GM12878 (cell line): ENCODE measurements around the gene RCL1. TPM values are rescaled to one million over a fixed set of nuclear protein-coding genes. Genes with fewer than 3 reads are reported as not detected.

Experiments
- ATAC-seq: fragments of 200-7000 bp; cut with Tn5 transposase; 3 replicates; pipeline ENCODE4 v1.9.1; 2020; ENCODE audit warnings: mild to moderate bottlenecking, moderate library complexity
- BruUV-seq: library from RNA; stranded (reverse); fragments of 400-500 nt; replicated peaks from 2 replicates; lab custom pipeline; 2021; lab: Mats Ljungman, UMichigan
- CTCF ChIA-PET: fragments of 300-600 bp; sonication (Branson Sonifier 250); formaldehyde crosslinking; extraction: SDS; loops from one replicate; lab custom pipeline; 2021; ENCODE audit warnings: inconsistent platforms; lab: Yijun Ruan, JAX
- POLR2A ChIA-PET: fragments of 350-600 bp; formaldehyde crosslinking; extraction: SDS; loops from one replicate; lab custom pipeline; 2021; ENCODE audit warnings: inconsistent platforms; lab: Charles Lee
- RAD21 ChIA-PET: fragments of 300-600 bp; sonication (Branson Sonifier 250); formaldehyde crosslinking; loops from one replicate; lab custom pipeline; 2023; ENCODE audit warnings: antibody characterized with exemption; ENCODE audit not compliant: unreplicated experiment; lab: Charles Lee
- SMC1A ChIA-PET: fragments of 300-600 bp; sonication (Branson Sonifier 250); formaldehyde crosslinking; loops from one replicate; lab custom pipeline; 2023; ENCODE audit not compliant: unreplicated experiment, uncharacterized antibody; lab: Charles Lee
- DNase-seq: peaks from one replicate; pipeline ENCODE4 v3.0.0-alpha.2; 2011; ENCODE audit warnings: low read depth, low spot score
- FAIRE-seq: peaks from 3 replicates; lab custom pipeline; 2011; peaks lifted over from hg19 to GRCh38; lab: Jason Lieb, UNC
- H2AFZ ChIP-seq: 2 replicates; pipeline ENCODE4 v1.6.0; 2011; ENCODE audit warnings: low read depth, low read length, control low read depth; ENCODE audit not compliant: control insufficient read depth
- H3K27ac ChIP-seq: 2 replicates; pipeline ENCODE4 v1.5.1; 2011; ENCODE audit warnings: control low read depth; ENCODE audit not compliant: control insufficient read depth, insufficient read depth
- H3K27me3 ChIP-seq, 2 experiments: replicated peaks in 1 of 2; 2 replicates each; pipeline versions ENCODE4 v1.6.0 to v1.6.1; 2011; ENCODE audit warnings: low read length in 1 of 2; ENCODE audit not compliant: control insufficient read depth in 2 of 2, insufficient read depth in 2 of 2
- H3K36me3 ChIP-seq, 2 experiments: 2 replicates each; pipeline ENCODE4 v1.5.1; 2011; ENCODE audit warnings: low read length in 1 of 2; ENCODE audit not compliant: control insufficient read depth in 2 of 2, insufficient read depth in 2 of 2
- H3K4me1 ChIP-seq: 2 replicates; pipeline ENCODE4 v1.6.1; 2011; ENCODE audit warnings: mild to moderate bottlenecking, low read length, moderate library complexity, mixed read lengths; ENCODE audit not compliant: control insufficient read depth, insufficient read depth
- H3K4me2 ChIP-seq: 2 replicates; pipeline ENCODE4 v1.6.0; 2011; ENCODE audit warnings: control low read depth; ENCODE audit not compliant: control insufficient read depth, insufficient read depth
- H3K4me3 ChIP-seq: fragments of 200-600 bp; sonication (generic); 2 replicates; pipeline ENCODE4 v1.5.1; 2016
- H3K79me2 ChIP-seq: 2 replicates; pipeline ENCODE4 v1.6.0; 2011; ENCODE audit warnings: low read length; ENCODE audit not compliant: control insufficient read depth, insufficient read depth
- H3K9ac ChIP-seq: 2 replicates; pipeline ENCODE4 v1.8.0; 2011; ENCODE audit warnings: low read length, control low read depth, mixed read lengths; ENCODE audit not compliant: control insufficient read depth, insufficient read depth
- H3K9me3 ChIP-seq: replicated peaks from 3 replicates; pipeline ENCODE4 v1.5.1; 2011; ENCODE audit warnings: mild to moderate bottlenecking, low read length; ENCODE audit not compliant: control insufficient read depth, insufficient read depth
- H4K20me1 ChIP-seq: 2 replicates; pipeline ENCODE4 v1.6.0; 2011; ENCODE audit not compliant: control insufficient read depth, insufficient read depth
- BCL3 ChIP-seq: IDR thresholded peaks from 2 replicates; pipeline ENCODE4 v1.6.1; 2011; ENCODE audit warnings: borderline replicate concordance, low read depth, mild to moderate bottlenecking, moderate library complexity, low read length; ENCODE audit not compliant: insufficient read depth, poor library complexity, severe bottlenecking
- CHD1 ChIP-seq: IDR thresholded peaks from 2 replicates; pipeline ENCODE4 v1.6.1; 2012; ENCODE audit warnings: low read depth, low read length, improper control_type of control experiment
- MEF2B ChIP-seq: fragments of 450-650 bp; IDR thresholded peaks from 2 replicates; pipeline ENCODE4 v1.6.1; 2018; ENCODE audit warnings: mild to moderate bottlenecking, moderate library complexity; ENCODE audit not compliant: partially characterized antibody, poor library complexity, severe bottlenecking
- MTA3 ChIP-seq: IDR thresholded peaks from 2 replicates; pipeline ENCODE4 v1.6.1; 2012; ENCODE audit warnings: low read length, inconsistent platforms, borderline replicate concordance
- TAF1 ChIP-seq: IDR thresholded peaks from 2 replicates; pipeline ENCODE4 v1.6.1; 2011; ENCODE audit warnings: mild to moderate bottlenecking, low read depth, low read length, borderline replicate concordance
- WGBS: methylation state at CpG from one replicate; pipeline ENCODE4 v1.1.6; 2016; ENCODE audit warnings: low lambda C conversion rate; ENCODE audit not compliant: insufficient replicate concordance, insufficient coverage; ENCODE audit errors: missing lambda C conversion rate; 5-methylcytosine and 5-hydroxymethylcytosine counted together
- in situ Hi-C: fragments of 300-500 bp; cut with MboI; formaldehyde crosslinking; loops from 9 replicates; pipeline ENCODE4 v1.14.3; 2018; ENCODE audit warnings: mixed read lengths
- intact Hi-C: fragments of 100-400 bp; cut with micrococcal nuclease; formaldehyde crosslinking; loops from one replicate; pipeline ENCODE4 v1.14.2; 2022; ENCODE audit not compliant: unreplicated experiment
- polyA plus RNA-seq, 11 experiments: library from polyadenylated mRNA; depleted of rRNA in 4 of 11; unstranded in 6 of 11; stranded (reverse) in 5 of 11; fragments of >200 nt; fragmentation: Nextera tagmentation in 4 of 11; fragmentation: Illumina TruSeq in 1 of 11; extraction: Ambion mirVana in 4 of 11; extraction: Trizol in 1 of 11; gene quantifications; 1 replicate in 1 of 11; 2 replicates in 10 of 11; pipeline versions ENCODE4 v1.2.1 to v1.2.3, GENCODE V29; 2011 to 2016; ENCODE audit warnings: inconsistent platforms in 2 of 11, missing spikeins in 2 of 11, low read depth in 1 of 11
- total RNA-seq, 4 experiments: library from RNA; depleted of rRNA in 3 of 4; stranded (reverse); fragments of >200 nt in 3 of 4; fragmentation: Illumina TruSeq in 1 of 4; extraction: Trizol in 1 of 4; gene quantifications; 2 replicates each; pipeline versions ENCODE4 v1.2.1 to v1.2.3, GENCODE V29; 2013 to 2021
- TF ChIP-seq, protein P1 (sequence below): fragments of 450-650 bp; IDR thresholded peaks from 2 replicates; pipeline ENCODE4 v1.6.1; 2016; ENCODE audit warnings: mild to moderate bottlenecking

Gene RCL1
- total and polyA plus RNA-seq, 10 of the 15 experiments (the other 5 are each of a cell fraction or from before 2014, with no cell fraction given): 21.1 to 46.8 (median 30.5) TPM

- no peak overlapping the region for H3K4me3 ChIP-seq
- FAIRE-seq (no peak), ATAC-seq (no peak), DNase-seq (no peak)
- H3K4me2 ChIP-seq: no peak overlapping the region
- ChIA-PET RAD21 (interaction anchor here (0.8 to 0.9 kb wide), 2 partner anchors 63 to 131 kb away, joined by 3 read pairs; no protein-coding TSS in a partner anchor), SMC1A (interaction anchor here (0.6 to 1.9 kb wide), 4 partner anchors 10 to 138 kb away, joined by 3 to 5 read pairs (median 4); no protein-coding TSS in a partner anchor), POLR2A (no interaction called here), CTCF (no interaction called here)
- no peaks in the 10 kb centered on the region for H4K20me1 ChIP-seq
- H3K4me1 ChIP-seq: peaks cover 5% of the 10 kb centered on the region
- no TSS peak for BruUV-seq
- H3K79me2 ChIP-seq: no peaks in the 10 kb centered on the region
- TF ChIP-seq TAF1 (no peak), BCL3 (no peak), MEF2B (no peak), CHD1 (no peak), MTA3 (no peak)
- TF ChIP-seq, protein P1, sequence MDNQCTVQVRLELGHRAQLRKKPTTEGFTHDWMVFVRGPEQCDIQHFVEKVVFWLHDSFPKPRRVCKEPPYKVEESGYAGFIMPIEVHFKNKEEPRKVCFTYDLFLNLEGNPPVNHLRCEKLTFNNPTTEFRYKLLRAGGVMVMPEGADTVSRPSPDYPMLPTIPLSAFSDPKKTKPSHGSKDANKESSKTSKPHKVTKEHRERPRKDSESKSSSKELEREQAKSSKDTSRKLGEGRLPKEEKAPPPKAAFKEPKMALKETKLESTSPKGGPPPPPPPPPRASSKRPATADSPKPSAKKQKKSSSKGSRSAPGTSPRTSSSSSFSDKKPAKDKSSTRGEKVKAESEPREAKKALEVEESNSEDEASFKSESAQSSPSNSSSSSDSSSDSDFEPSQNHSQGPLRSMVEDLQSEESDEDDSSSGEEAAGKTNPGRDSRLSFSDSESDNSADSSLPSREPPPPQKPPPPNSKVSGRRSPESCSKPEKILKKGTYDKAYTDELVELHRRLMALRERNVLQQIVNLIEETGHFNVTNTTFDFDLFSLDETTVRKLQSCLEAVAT: no peak
- intact Hi-C loops (no loop called here), in situ Hi-C loops (no loop called here)
- no peaks in the 10 kb centered on the region for H3K9me3 ChIP-seq
- 98% methylated on average over 2 of the region's 2 CpGs for WGBS
- H3K36me3 ChIP-seq: peaks cover 13 to 34% of the 10 kb centered on the region in 2 experiments
- H3K27me3 ChIP-seq: no peaks in the 10 kb centered on the region
- H3K27ac ChIP-seq: no peak overlapping the region
- no peak overlapping the region for H3K9ac ChIP-seq
- no peak overlapping the region for H2AFZ ChIP-seq
These were observed 63.1 kb downstream of the RCL1 start for GRCh38 chr9:4855841-4856240.
